Vagina (tissue), 2 donors: ENCODE data around the gene ERI2.

Experiments used
- POLR2AphosphoS5 ChIP-seq, 2 donors: sonication (generic); formaldehyde crosslinking; IDR thresholded peaks; one replicate each; pipeline ENCODE4 v1.9.0; 2017; ENCODE audit warnings: antibody characterized with exemption in 2 of 2, mild to moderate bottlenecking in 2 of 2, low read depth in 1 of 2; ENCODE audit not compliant: insufficient read depth in 1 of 2
- TF ChIP-seq, protein P1 (sequence below), 3 experiments: fragments of 450-650 bp in 2 of 3; fragments of 200-600 bp in 1 of 3; sonication (generic) in 1 of 3; IDR thresholded peaks; one replicate each; pipeline ENCODE4 v1.5.1; 2017 to 2019; ENCODE audit warnings: antibody characterized with exemption in 3 of 3, mild to moderate bottlenecking in 2 of 3, moderate library complexity in 2 of 3

DNA sequence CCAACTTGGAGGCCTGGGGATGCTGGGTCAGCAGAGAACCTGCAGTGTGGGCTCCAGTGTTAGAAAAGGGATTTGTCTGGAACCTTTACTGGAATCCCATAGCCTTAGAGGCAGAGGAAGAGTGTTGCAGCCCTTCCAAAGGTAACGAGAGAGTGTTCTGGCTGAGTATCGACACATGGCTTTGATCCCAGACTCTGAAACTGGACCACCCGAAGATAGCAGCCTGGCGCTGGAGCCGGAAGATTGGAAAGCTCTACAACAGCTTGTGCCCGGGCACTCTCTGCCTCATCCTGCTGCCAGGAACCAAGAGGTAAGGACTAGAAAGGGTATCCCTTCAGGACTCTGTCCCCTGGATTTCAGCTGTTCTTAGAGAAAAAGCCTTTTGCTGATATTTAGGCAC lies 39.8 kb upstream of the ERI2 start:
- TF ChIP-seq, protein P1, sequence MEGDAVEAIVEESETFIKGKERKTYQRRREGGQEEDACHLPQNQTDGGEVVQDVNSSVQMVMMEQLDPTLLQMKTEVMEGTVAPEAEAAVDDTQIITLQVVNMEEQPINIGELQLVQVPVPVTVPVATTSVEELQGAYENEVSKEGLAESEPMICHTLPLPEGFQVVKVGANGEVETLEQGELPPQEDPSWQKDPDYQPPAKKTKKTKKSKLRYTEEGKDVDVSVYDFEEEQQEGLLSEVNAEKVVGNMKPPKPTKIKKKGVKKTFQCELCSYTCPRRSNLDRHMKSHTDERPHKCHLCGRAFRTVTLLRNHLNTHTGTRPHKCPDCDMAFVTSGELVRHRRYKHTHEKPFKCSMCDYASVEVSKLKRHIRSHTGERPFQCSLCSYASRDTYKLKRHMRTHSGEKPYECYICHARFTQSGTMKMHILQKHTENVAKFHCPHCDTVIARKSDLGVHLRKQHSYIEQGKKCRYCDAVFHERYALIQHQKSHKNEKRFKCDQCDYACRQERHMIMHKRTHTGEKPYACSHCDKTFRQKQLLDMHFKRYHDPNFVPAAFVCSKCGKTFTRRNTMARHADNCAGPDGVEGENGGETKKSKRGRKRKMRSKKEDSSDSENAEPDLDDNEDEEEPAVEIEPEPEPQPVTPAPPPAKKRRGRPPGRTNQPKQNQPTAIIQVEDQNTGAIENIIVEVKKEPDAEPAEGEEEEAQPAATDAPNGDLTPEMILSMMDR (IDR thresholded peaks at IDR 0.05) = no peak
- no peak for TF ChIP-seq POLR2AphosphoS5 (IDR thresholded peaks at IDR 0.05; ENCODE audit: insufficient read depth in 1 of 2, low read depth in 1 of 2)
